GM12878 (cell line): ENCODE data around the gene KCNK17. TPM values are rescaled to one million over a fixed set of nuclear protein-coding genes. Genes with fewer than 3 reads are reported as not detected.

Experiments
- ATAC-seq: fragments of 200-7000 bp; cut with Tn5 transposase; 3 replicates; pipeline ENCODE4 v1.9.1; 2020; ENCODE audit warnings: mild to moderate bottlenecking, moderate library complexity
- BruUV-seq: library from RNA; stranded (reverse); fragments of 400-500 nt; replicated peaks from 2 replicates; lab custom pipeline; 2021; lab: Mats Ljungman, UMichigan
- CTCF ChIA-PET: fragments of 300-600 bp; sonication (Branson Sonifier 250); formaldehyde crosslinking; extraction: SDS; loops from one replicate; lab custom pipeline; 2021; ENCODE audit warnings: inconsistent platforms; lab: Yijun Ruan, JAX
- POLR2A ChIA-PET: fragments of 350-600 bp; formaldehyde crosslinking; extraction: SDS; loops from one replicate; lab custom pipeline; 2021; ENCODE audit warnings: inconsistent platforms; lab: Charles Lee
- RAD21 ChIA-PET: fragments of 300-600 bp; sonication (Branson Sonifier 250); formaldehyde crosslinking; loops from one replicate; lab custom pipeline; 2023; ENCODE audit warnings: antibody characterized with exemption; ENCODE audit not compliant: unreplicated experiment; lab: Charles Lee
- SMC1A ChIA-PET: fragments of 300-600 bp; sonication (Branson Sonifier 250); formaldehyde crosslinking; loops from one replicate; lab custom pipeline; 2023; ENCODE audit not compliant: unreplicated experiment, uncharacterized antibody; lab: Charles Lee
- DNase-seq: peaks from one replicate; pipeline ENCODE4 v3.0.0-alpha.2; 2011; ENCODE audit warnings: low read depth, low spot score
- FAIRE-seq: peaks from 3 replicates; lab custom pipeline; 2011; peaks lifted over from hg19 to GRCh38; lab: Jason Lieb, UNC
- H2AFZ ChIP-seq: 2 replicates; pipeline ENCODE4 v1.6.0; 2011; ENCODE audit warnings: low read depth, low read length, control low read depth; ENCODE audit not compliant: control insufficient read depth
- H3K27ac ChIP-seq: 2 replicates; pipeline ENCODE4 v1.5.1; 2011; ENCODE audit warnings: control low read depth; ENCODE audit not compliant: control insufficient read depth, insufficient read depth
- H3K27me3 ChIP-seq, 2 experiments: replicated peaks in 1 of 2; 2 replicates each; pipeline versions ENCODE4 v1.6.0 to v1.6.1; 2011; ENCODE audit warnings: low read length in 1 of 2; ENCODE audit not compliant: control insufficient read depth in 2 of 2, insufficient read depth in 2 of 2
- H3K36me3 ChIP-seq, 2 experiments: 2 replicates each; pipeline ENCODE4 v1.5.1; 2011; ENCODE audit warnings: low read length in 1 of 2; ENCODE audit not compliant: control insufficient read depth in 2 of 2, insufficient read depth in 2 of 2
- H3K4me1 ChIP-seq: 2 replicates; pipeline ENCODE4 v1.6.1; 2011; ENCODE audit warnings: mild to moderate bottlenecking, low read length, moderate library complexity, mixed read lengths; ENCODE audit not compliant: control insufficient read depth, insufficient read depth
- H3K4me2 ChIP-seq: 2 replicates; pipeline ENCODE4 v1.6.0; 2011; ENCODE audit warnings: control low read depth; ENCODE audit not compliant: control insufficient read depth, insufficient read depth
- H3K4me3 ChIP-seq: fragments of 200-600 bp; sonication (generic); 2 replicates; pipeline ENCODE4 v1.5.1; 2016
- H3K79me2 ChIP-seq: 2 replicates; pipeline ENCODE4 v1.6.0; 2011; ENCODE audit warnings: low read length; ENCODE audit not compliant: control insufficient read depth, insufficient read depth
- H3K9ac ChIP-seq: 2 replicates; pipeline ENCODE4 v1.8.0; 2011; ENCODE audit warnings: low read length, control low read depth, mixed read lengths; ENCODE audit not compliant: control insufficient read depth, insufficient read depth
- H3K9me3 ChIP-seq: replicated peaks from 3 replicates; pipeline ENCODE4 v1.5.1; 2011; ENCODE audit warnings: mild to moderate bottlenecking, low read length; ENCODE audit not compliant: control insufficient read depth, insufficient read depth
- H4K20me1 ChIP-seq: 2 replicates; pipeline ENCODE4 v1.6.0; 2011; ENCODE audit not compliant: control insufficient read depth, insufficient read depth
- BHLHE40 ChIP-seq, 2 experiments: fragments of 450-650 bp in 1 of 2; IDR thresholded peaks; 2 replicates each; pipeline ENCODE4 v1.6.1; 2011 to 2017; ENCODE audit warnings: low read depth in 2 of 2, borderline replicate concordance in 1 of 2, improper control_type of control experiment in 1 of 2, low read length in 1 of 2, mild to moderate bottlenecking in 1 of 2
- CEBPB ChIP-seq, 2 experiments: fragments of 150-350 bp in 1 of 2; IDR thresholded peaks; 2 replicates each; pipeline ENCODE4 v1.6.1; 2012 to 2014; ENCODE audit warnings: low read depth in 2 of 2, low read length in 2 of 2, borderline replicate concordance in 1 of 2, inconsistent platforms in 1 of 2
- CTCF ChIP-seq, 3 experiments: IDR thresholded peaks in 2 of 3; conservative IDR thresholded peaks in 1 of 3; 2 replicates each; pipeline ENCODE4 v1.5.1; 2011; ENCODE audit warnings: low read depth in 3 of 3, low read length in 3 of 3, mild to moderate bottlenecking in 3 of 3, control low read depth in 2 of 3, moderate library complexity in 2 of 3, inconsistent platforms in 1 of 3, mixed read lengths in 1 of 3; ENCODE audit not compliant: control insufficient read depth in 2 of 3, insufficient read depth in 1 of 3; ENCODE audit errors: extremely low read depth in 1 of 3
- HCFC1 ChIP-seq: fragments of 150-350 bp; IDR thresholded peaks from 2 replicates; pipeline ENCODE4 v1.6.1; 2014; ENCODE audit warnings: low read length
- MTA2 ChIP-seq: fragments of 450-650 bp; IDR thresholded peaks from 2 replicates; pipeline ENCODE4 v1.6.1; 2016; ENCODE audit warnings: low read depth, mild to moderate bottlenecking, moderate library complexity
- RAD21 ChIP-seq: IDR thresholded peaks from 2 replicates; pipeline ENCODE4 v1.6.1; 2011; ENCODE audit warnings: mild to moderate bottlenecking, low read depth, low read length, moderate library complexity; ENCODE audit not compliant: insufficient read depth
- RAD51 ChIP-seq: fragments of 450-650 bp; IDR thresholded peaks from 2 replicates; pipeline ENCODE4 v1.6.1; 2016; ENCODE audit warnings: moderate library complexity, mild to moderate bottlenecking, inconsistent platforms
- SMC3 ChIP-seq: IDR thresholded peaks from 2 replicates; pipeline ENCODE4 v1.6.1; 2011; ENCODE audit warnings: low read length, improper control_type of control experiment, borderline replicate concordance
- YY1 ChIP-seq: IDR thresholded peaks from 2 replicates; pipeline ENCODE4 v1.6.1; 2011; ENCODE audit warnings: low read depth, mild to moderate bottlenecking, low read length
- WGBS: methylation state at CpG from one replicate; pipeline ENCODE4 v1.1.6; 2016; ENCODE audit warnings: low lambda C conversion rate; ENCODE audit not compliant: insufficient replicate concordance, insufficient coverage; ENCODE audit errors: missing lambda C conversion rate; 5-methylcytosine and 5-hydroxymethylcytosine counted together
- in situ Hi-C: fragments of 300-500 bp; cut with MboI; formaldehyde crosslinking; loops from 9 replicates; pipeline ENCODE4 v1.14.3; 2018; ENCODE audit warnings: mixed read lengths
- intact Hi-C: fragments of 100-400 bp; cut with micrococcal nuclease; formaldehyde crosslinking; loops from one replicate; pipeline ENCODE4 v1.14.2; 2022; ENCODE audit not compliant: unreplicated experiment
- polyA plus RNA-seq, 11 experiments: library from polyadenylated mRNA; depleted of rRNA in 4 of 11; unstranded in 6 of 11; stranded (reverse) in 5 of 11; fragments of >200 nt; fragmentation: Nextera tagmentation in 4 of 11; fragmentation: Illumina TruSeq in 1 of 11; extraction: Ambion mirVana in 4 of 11; extraction: Trizol in 1 of 11; gene quantifications; 1 replicate in 1 of 11; 2 replicates in 10 of 11; pipeline versions ENCODE4 v1.2.1 to v1.2.3, GENCODE V29; 2011 to 2016; ENCODE audit warnings: inconsistent platforms in 2 of 11, missing spikeins in 2 of 11, low read depth in 1 of 11
- total RNA-seq, 4 experiments: library from RNA; depleted of rRNA in 3 of 4; stranded (reverse); fragments of >200 nt in 3 of 4; fragmentation: Illumina TruSeq in 1 of 4; extraction: Trizol in 1 of 4; gene quantifications; 2 replicates each; pipeline versions ENCODE4 v1.2.1 to v1.2.3, GENCODE V29; 2013 to 2021

The KCNK17 gene
- total and polyA plus RNA-seq, 10 of the 15 experiments (the other 5 are each of a cell fraction or from before 2014, with no cell fraction given): not detected

DNA sequence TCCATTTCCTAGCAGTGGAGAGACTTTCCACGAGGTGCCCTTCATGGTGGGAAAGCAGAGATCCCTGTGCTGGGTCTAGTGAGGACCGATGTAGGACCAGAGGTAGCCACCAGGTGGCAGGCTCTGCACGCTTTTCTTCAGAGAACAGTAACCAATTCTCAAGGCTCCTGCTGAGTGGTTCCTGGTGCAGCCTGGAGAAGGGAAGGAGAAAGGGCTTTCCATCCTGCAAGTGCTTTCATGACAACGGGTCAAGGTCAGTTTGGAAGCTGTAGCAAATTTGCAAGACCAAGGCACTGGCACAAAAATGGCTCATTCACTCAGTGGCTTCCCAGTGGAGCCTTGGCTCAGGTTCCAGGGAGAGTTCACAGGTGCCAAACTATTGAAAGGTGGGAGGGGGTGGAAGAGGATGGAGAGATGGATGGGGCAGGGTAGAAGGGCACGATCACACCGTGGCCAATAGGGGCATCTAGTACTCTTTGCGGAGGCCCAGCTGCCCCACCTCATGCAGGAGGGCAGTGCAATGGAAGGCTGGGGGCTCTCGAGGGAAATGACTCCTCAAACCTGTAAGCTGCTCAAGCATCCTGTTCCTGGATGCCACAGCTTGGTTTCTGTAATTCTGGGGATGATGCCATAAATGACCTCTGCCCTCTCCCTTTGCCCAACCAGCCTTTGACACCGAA lies 33.8 kb upstream of the KCNK17 start:
- SMC1A ChIA-PET: interaction anchor here (2.3 kb wide), 1 partner anchor 10 kb away, joined by 7 read pairs; no protein-coding TSS in a partner anchor
- POLR2A ChIA-PET: no interaction called here
- no TSS peak for BruUV-seq
- TF ChIP-seq CEBPB (IDR thresholded peaks at IDR 0.05; ENCODE audit: borderline replicate concordance in 1 of 2, low read depth in 2 of 2, low read length in 2 of 2): no peak
- TF ChIP-seq RAD21: peak; percentile 78
- peak; percentile 86 to 93 (median 92) for TF ChIP-seq CTCF (IDR thresholded peaks at IDR 0.05 in 2 of 3, conservative IDR thresholded peaks at IDR 0.05 in 1 of 3; ENCODE audit: control insufficient read depth in 2 of 3, extremely low read depth in 1 of 3, insufficient read depth in 1 of 3, low read depth in 3 of 3, low read length in 3 of 3)
- TF ChIP-seq BHLHE40 (IDR thresholded peaks at IDR 0.05; ENCODE audit: borderline replicate concordance in 1 of 2, low read depth in 2 of 2, low read length in 1 of 2): 0 out of 4 replicates have a peak, but pooled peaks of 1 of the 2 experiments have one; percentile 15
- TF ChIP-seq RAD51: no peak
- TF ChIP-seq HCFC1: 0 out of 2 replicates have a peak, but pooled peaks have one; percentile 21
- TF ChIP-seq YY1: 0 out of 2 replicates have a peak, but pooled peaks have one; percentile 21
- peak; percentile 76 for TF ChIP-seq SMC3
- TF ChIP-seq MTA2: no peak
- 15% methylated on average over 9 of the region's 9 CpGs for WGBS
- FAIRE-seq (peak; percentile 82), DNase-seq (no peak), ATAC-seq (peak; percentile 96)
- no peaks in the 10 kb centered on the region for H4K20me1 ChIP-seq
- peaks cover 2% of the 10 kb centered on the region for H3K4me1 ChIP-seq
- no peaks in the 10 kb centered on the region; the same call in 2 of the 3 replicates for H3K9me3 ChIP-seq
- H3K27me3 ChIP-seq: no peaks in the 10 kb centered on the region
- in situ Hi-C loops (no loop called here), intact Hi-C loops (loop anchor here (5.0 to 10.0 kb wide), 3 partner anchors 544 to 1499 kb away; no protein-coding TSS in a partner anchor)
- H3K79me2 ChIP-seq: no peaks in the 10 kb centered on the region
- H3K4me2 ChIP-seq: no peak overlapping the region
- no peak overlapping the region for H3K27ac ChIP-seq
- CTCF ChIA-PET: interaction anchor here (0.6 to 3.7 kb wide), 8 partner anchors 9 to 1715 kb away, joined by 3 to 14 read pairs (median 4); no protein-coding TSS in a partner anchor
- no peaks in the 10 kb centered on the region for H3K36me3 ChIP-seq
- no peak overlapping the region for H3K9ac ChIP-seq
- no peak overlapping the region for H3K4me3 ChIP-seq
- no peak overlapping the region for H2AFZ ChIP-seq
- RAD21 ChIA-PET: no interaction called here
